22Rv1 (cell line): ENCODE results near the gene SCAP.

Experiments
- CTCF ChIP-seq: fragments of 450-650 bp; IDR thresholded peaks from 2 replicates; pipeline ENCODE4 v1.5.1; 2017; ENCODE audit warnings: mild to moderate bottlenecking
- ZFX ChIP-seq: fragments of 450-650 bp; IDR thresholded peaks from 2 replicates; pipeline ENCODE4 v1.6.1; 2017; ENCODE audit warnings: antibody characterized with exemption, borderline replicate concordance

GRCh38 chr3:47432673-47433072 is 43.1 kb downstream of the SCAP start:
- TF ChIP-seq CTCF: no peak
- TF ChIP-seq ZFX: no peak
